Trophoblast cell (in vitro differentiated cells and primary cell): ENCODE measurements around the gene DGCR2.
"Not testable (repeated sequence)": the region's sequence is repeated elsewhere in the genome, so short reads cannot be mapped to it uniquely, and the experiment has no call there.

Experiments used
- DNase-seq, 2 donors: peaks; one replicate each; pipeline ENCODE4 v3.0.0-alpha.2; 2016
- H2AFZ ChIP-seq: 2 replicates; pipeline ENCODE4 v1.6.1; 2013; ENCODE audit warnings: low read length, moderate library complexity, mild to moderate bottlenecking; ENCODE audit not compliant: insufficient read depth, poor library complexity
- H2AK5ac ChIP-seq: 2 replicates; pipeline ENCODE4 v1.6.1; 2013; ENCODE audit warnings: mild to moderate bottlenecking, low read length
- H2BK120ac ChIP-seq: 2 replicates; pipeline ENCODE4 v1.6.1; 2013; ENCODE audit warnings: low read length, mild to moderate bottlenecking, moderate library complexity; ENCODE audit not compliant: insufficient read depth, poor library complexity
- H2BK12ac ChIP-seq: 2 replicates; pipeline ENCODE4 v1.6.1; 2013; ENCODE audit warnings: mild to moderate bottlenecking, low read length, moderate library complexity
- H2BK5ac ChIP-seq: 2 replicates; pipeline ENCODE4 v1.6.1; 2013; ENCODE audit warnings: low read length, low read depth, moderate library complexity, mild to moderate bottlenecking; ENCODE audit not compliant: poor library complexity
- H3K14ac ChIP-seq: 2 replicates; pipeline ENCODE4 v1.6.1; 2013; ENCODE audit warnings: mild to moderate bottlenecking, low read length
- H3K18ac ChIP-seq: 2 replicates; pipeline ENCODE4 v1.6.1; 2013; ENCODE audit warnings: mild to moderate bottlenecking, low read length
- H3K23ac ChIP-seq: 2 replicates; pipeline ENCODE4 v1.6.1; 2013; ENCODE audit warnings: low read length
- H3K27ac ChIP-seq: 2 replicates; pipeline ENCODE4 v1.5.1; 2013; ENCODE audit warnings: low read depth, mild to moderate bottlenecking, inconsistent platforms, low read length, moderate library complexity
- H3K27me3 ChIP-seq: 2 replicates; pipeline ENCODE4 v1.6.1; 2013; ENCODE audit warnings: inconsistent platforms, mild to moderate bottlenecking, low read length, moderate library complexity; ENCODE audit not compliant: insufficient read depth
- H3K36me3 ChIP-seq, 2 experiments: 1 replicate in 1 of 2; 2 replicates in 1 of 2; pipeline ENCODE4 v1.6.1; 2013; ENCODE audit warnings: low read length in 2 of 2, mild to moderate bottlenecking in 2 of 2, moderate library complexity in 1 of 2; ENCODE audit not compliant: insufficient read depth in 2 of 2, control insufficient read depth in 1 of 2
- H3K4ac ChIP-seq: 2 replicates; pipeline ENCODE4 v1.6.1; 2013; ENCODE audit warnings: low read depth, mild to moderate bottlenecking, low read length, moderate library complexity
- H3K4me1 ChIP-seq, 2 experiments: 1 replicate in 1 of 2; 2 replicates in 1 of 2; pipeline ENCODE4 v1.6.1; 2013; ENCODE audit warnings: low read length in 2 of 2, mild to moderate bottlenecking in 2 of 2, moderate library complexity in 1 of 2; ENCODE audit not compliant: insufficient read depth in 2 of 2, control insufficient read depth in 1 of 2
- H3K4me2 ChIP-seq: 2 replicates; pipeline ENCODE4 v1.6.1; 2013; ENCODE audit warnings: inconsistent platforms, mild to moderate bottlenecking, low read length, moderate library complexity
- H3K4me3 ChIP-seq: 2 replicates; pipeline ENCODE4 v1.5.1; 2013; ENCODE audit warnings: mild to moderate bottlenecking, low read depth, low read length, inconsistent platforms
- H3K79me1 ChIP-seq: one replicate; pipeline ENCODE4 v1.6.1; 2013; ENCODE audit warnings: low read length
- H3K79me2 ChIP-seq: 2 replicates; pipeline ENCODE4 v1.6.1; 2013; ENCODE audit warnings: low read length, mild to moderate bottlenecking; ENCODE audit not compliant: control insufficient read depth, insufficient read depth, poor library complexity
- H3K9ac ChIP-seq: 2 replicates; pipeline ENCODE4 v1.6.1; 2013; ENCODE audit warnings: mild to moderate bottlenecking, low read length
- H3K9me3 ChIP-seq: 2 replicates; pipeline ENCODE4 v1.6.1; 2013; ENCODE audit warnings: low read depth, mild to moderate bottlenecking, control low read depth, inconsistent platforms, low read length; ENCODE audit not compliant: insufficient read depth
- H4K12ac ChIP-seq: 2 replicates; pipeline ENCODE4 v1.6.1; 2013; ENCODE audit warnings: low read depth, mild to moderate bottlenecking, low read length, moderate library complexity
- H4K8ac ChIP-seq: 2 replicates; pipeline ENCODE4 v1.6.1; 2013; ENCODE audit warnings: low read depth, mild to moderate bottlenecking, low read length, moderate library complexity
- H4K91ac ChIP-seq: one replicate; pipeline ENCODE4 v1.6.1; 2013; ENCODE audit warnings: low read depth, mild to moderate bottlenecking, low read length, moderate library complexity
- WGBS: extraction: QIAGEN DNeasy Blood & Tissue Kit; methylation state at CpG from one replicate; pipeline ENCODE4 v1.1.7; 2013; ENCODE audit warnings: missing lambda C conversion rate; ENCODE audit not compliant: insufficient read length, insufficient coverage; ENCODE audit errors: extremely low coverage; 5-methylcytosine and 5-hydroxymethylcytosine counted together

DGCR2 gene

GRCh38 chr22:19029113-19030103 lies 92.8 kb downstream of the DGCR2 start:
- H3K27me3 ChIP-seq: peaks cover 20% of the 10 kb centered on the region
- H3K4ac ChIP-seq, H3K18ac ChIP-seq, H4K91ac ChIP-seq, H3K4me1 ChIP-seq, H3K36me3 ChIP-seq, H2AFZ ChIP-seq, H3K79me1 ChIP-seq, H3K9ac ChIP-seq, H3K23ac ChIP-seq, DNase-seq, H4K8ac ChIP-seq, H3K4me2 ChIP-seq, H2AK5ac ChIP-seq, H3K27ac ChIP-seq, H3K9me3 ChIP-seq, H3K14ac ChIP-seq, H2BK5ac ChIP-seq, H2BK12ac ChIP-seq, H3K79me2 ChIP-seq, H2BK120ac ChIP-seq, H3K4me3 ChIP-seq, H4K12ac ChIP-seq: not testable (repeated sequence)
- no CpG with 5 or more reads among the region's 125 CpGs for WGBS

GRCh38 chr22:19028060-19028455 lies 94.2 kb downstream of the DGCR2 start:
- not testable (repeated sequence) for H2BK5ac ChIP-seq, H2BK120ac ChIP-seq, H3K9me3 ChIP-seq, H3K79me1 ChIP-seq, H4K91ac ChIP-seq, H3K9ac ChIP-seq, H2BK12ac ChIP-seq, H2AFZ ChIP-seq, H3K4me3 ChIP-seq, H3K36me3 ChIP-seq, H3K18ac ChIP-seq, H3K79me2 ChIP-seq, H2AK5ac ChIP-seq, H3K4me2 ChIP-seq, H3K14ac ChIP-seq, H3K23ac ChIP-seq, H4K8ac ChIP-seq, H4K12ac ChIP-seq, H3K4me1 ChIP-seq, DNase-seq, H3K4ac ChIP-seq, H3K27ac ChIP-seq
- peaks cover 20% of the 10 kb centered on the region for H3K27me3 ChIP-seq
- WGBS: no CpG with 5 or more reads among the region's 5 CpGs

GRCh38 chr22:19027371-19028059 lies 94.7 kb downstream of the DGCR2 start:
- not testable (repeated sequence) for H2AFZ ChIP-seq

GRCh38 chr22:19026080-19026479 lies 96.1 kb downstream of the DGCR2 start:
- not testable (repeated sequence) for H3K4ac ChIP-seq, H3K4me3 ChIP-seq, DNase-seq, H2AK5ac ChIP-seq, H3K18ac ChIP-seq, H4K8ac ChIP-seq, H3K4me2 ChIP-seq, H3K14ac ChIP-seq, H3K9ac ChIP-seq, H2BK12ac ChIP-seq, H4K91ac ChIP-seq, H2AFZ ChIP-seq, H3K36me3 ChIP-seq, H3K4me1 ChIP-seq, H3K9me3 ChIP-seq, H3K79me2 ChIP-seq, H3K27ac ChIP-seq, H4K12ac ChIP-seq, H3K23ac ChIP-seq, H3K79me1 ChIP-seq, H2BK5ac ChIP-seq, H2BK120ac ChIP-seq
- WGBS: no CpG with 5 or more reads among the region's 11 CpGs
- peaks cover 20% of the 10 kb centered on the region for H3K27me3 ChIP-seq

More at GRCh38 chr22:19027371-19028059, 94.7 kb downstream of the DGCR2 start:
- not testable (repeated sequence) for H3K36me3 ChIP-seq, H3K14ac ChIP-seq, H2AK5ac ChIP-seq, H3K4me1 ChIP-seq, H3K9me3 ChIP-seq, H3K27ac ChIP-seq, H3K79me1 ChIP-seq, H3K4me3 ChIP-seq, H4K91ac ChIP-seq, H2BK5ac ChIP-seq, H2BK12ac ChIP-seq, H4K8ac ChIP-seq, H2BK120ac ChIP-seq, H4K12ac ChIP-seq, H3K4ac ChIP-seq, H3K4me2 ChIP-seq, DNase-seq, H3K79me2 ChIP-seq, H3K18ac ChIP-seq, H3K9ac ChIP-seq, H3K23ac ChIP-seq
- WGBS: no CpG with 5 or more reads among the region's 8 CpGs
- peaks cover 20% of the 10 kb centered on the region for H3K27me3 ChIP-seq
